Mesothelial cell of epicardium (in vitro differentiated cells): ENCODE data around the gene POLR2H. TPM values are rescaled to one million over a fixed set of nuclear protein-coding genes. Genes with fewer than 3 reads are reported as not detected.

Source experiments
- DNase-seq, 2 experiments: peaks; one replicate each; pipeline ENCODE4 v3.0.0; 2021; ENCODE audit warnings: low spot score in 2 of 2; ENCODE audit not compliant: unreplicated experiment in 2 of 2
- H3K27ac Mint-ChIP-seq: 2 replicates; pipeline ENCODE4 v1.8.0; 2021; ENCODE audit warnings: mixed read lengths
- H3K27me3 Mint-ChIP-seq: 2 replicates; pipeline ENCODE4 v1.8.0; 2021; ENCODE audit warnings: low read depth, mixed read lengths
- H3K36me3 Mint-ChIP-seq: 2 replicates; pipeline ENCODE4 v1.8.0; 2021; ENCODE audit warnings: mixed read lengths
- H3K4me1 Mint-ChIP-seq: 2 replicates; pipeline ENCODE4 v1.8.0; 2021; ENCODE audit warnings: mixed read lengths
- H3K4me3 Mint-ChIP-seq: 2 replicates; pipeline ENCODE4 v1.8.0; 2021; ENCODE audit warnings: mild to moderate bottlenecking, moderate library complexity, mixed read lengths
- H3K9me3 Mint-ChIP-seq: 2 replicates; pipeline ENCODE4 v1.8.0; 2021; ENCODE audit warnings: mixed read lengths
- total RNA-seq: library from RNA; stranded (reverse); gene quantifications from 3 replicates; pipeline ENCODE4 v1.2.1, GENCODE V29; 2021
- TF ChIP-seq, protein P1 (sequence below): fragments of 200-600 bp; sonication (generic); IDR thresholded peaks from one replicate; pipeline ENCODE4 v1.5.0; 2021; ENCODE audit warnings: antibody characterized with exemption; ENCODE audit not compliant: unreplicated experiment

POLR2H gene
- total RNA-seq, 1 donor from 2014 or later: 82.4 TPM

DNA sequence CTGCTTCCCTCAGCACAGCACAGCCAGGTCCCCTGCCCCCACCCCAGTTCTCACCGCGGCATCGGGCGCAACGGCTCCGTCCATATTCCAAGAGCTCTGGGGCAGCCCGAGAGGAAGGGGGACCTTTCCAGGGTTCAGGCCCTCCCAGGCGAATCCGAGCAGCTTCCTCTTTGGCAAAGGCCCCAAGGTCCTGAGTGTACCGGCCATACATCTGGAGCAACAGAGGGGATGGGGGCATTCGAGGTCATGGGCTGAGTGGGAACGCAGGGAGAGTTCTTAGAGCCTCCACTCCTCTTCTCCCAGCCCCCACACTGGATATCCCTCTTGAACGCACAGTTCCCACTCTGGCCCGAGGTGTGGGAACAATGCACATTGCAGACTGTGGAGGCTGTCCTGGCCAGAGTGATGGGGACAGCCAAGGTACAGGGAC is 2.6 kb upstream of the POLR2H start:
- Mint-ChIP-seq H3K27ac (no peak overlapping the region), H3K9me3 (no peaks in the 10 kb centered on the region), H3K4me1 (peaks cover 12% of the 10 kb centered on the region), H3K27me3 (no peaks in the 10 kb centered on the region), H3K4me3 (no peak overlapping the region), H3K36me3 (peaks cover 6% of the 10 kb centered on the region)
- no peak for DNase-seq
- TF ChIP-seq, protein P1, sequence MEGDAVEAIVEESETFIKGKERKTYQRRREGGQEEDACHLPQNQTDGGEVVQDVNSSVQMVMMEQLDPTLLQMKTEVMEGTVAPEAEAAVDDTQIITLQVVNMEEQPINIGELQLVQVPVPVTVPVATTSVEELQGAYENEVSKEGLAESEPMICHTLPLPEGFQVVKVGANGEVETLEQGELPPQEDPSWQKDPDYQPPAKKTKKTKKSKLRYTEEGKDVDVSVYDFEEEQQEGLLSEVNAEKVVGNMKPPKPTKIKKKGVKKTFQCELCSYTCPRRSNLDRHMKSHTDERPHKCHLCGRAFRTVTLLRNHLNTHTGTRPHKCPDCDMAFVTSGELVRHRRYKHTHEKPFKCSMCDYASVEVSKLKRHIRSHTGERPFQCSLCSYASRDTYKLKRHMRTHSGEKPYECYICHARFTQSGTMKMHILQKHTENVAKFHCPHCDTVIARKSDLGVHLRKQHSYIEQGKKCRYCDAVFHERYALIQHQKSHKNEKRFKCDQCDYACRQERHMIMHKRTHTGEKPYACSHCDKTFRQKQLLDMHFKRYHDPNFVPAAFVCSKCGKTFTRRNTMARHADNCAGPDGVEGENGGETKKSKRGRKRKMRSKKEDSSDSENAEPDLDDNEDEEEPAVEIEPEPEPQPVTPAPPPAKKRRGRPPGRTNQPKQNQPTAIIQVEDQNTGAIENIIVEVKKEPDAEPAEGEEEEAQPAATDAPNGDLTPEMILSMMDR: no peak

DNA sequence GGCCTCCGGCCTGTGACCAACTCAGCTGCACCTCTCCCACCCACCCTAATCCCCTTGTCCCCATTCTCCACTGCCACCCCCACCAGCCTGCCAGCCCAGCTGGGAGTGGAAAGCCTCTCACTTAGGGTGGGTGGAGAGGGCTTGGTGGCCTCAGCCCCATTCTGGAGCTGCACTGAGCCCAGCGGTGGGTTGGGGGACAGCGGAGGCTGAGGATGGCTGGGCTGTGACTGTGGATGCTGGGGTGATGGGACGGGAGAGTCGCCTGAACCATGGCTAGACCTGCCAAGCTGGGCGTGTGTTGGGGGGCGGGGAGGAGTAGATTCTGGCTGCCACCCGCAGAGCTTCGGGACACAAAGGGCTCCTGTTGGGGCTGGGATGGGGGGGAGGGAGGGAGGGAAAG is 1.9 kb upstream of the POLR2H start:
- H3K4me1 Mint-ChIP-seq: peaks cover 16% of the 10 kb centered on the region
- no peak overlapping the region for H3K27ac Mint-ChIP-seq
- TF ChIP-seq, protein P1: no peak
- H3K9me3 Mint-ChIP-seq: no peaks in the 10 kb centered on the region
- DNase-seq: no peak
- peaks cover 6% of the 10 kb centered on the region for H3K36me3 Mint-ChIP-seq
- no peak overlapping the region for H3K4me3 Mint-ChIP-seq
- no peaks in the 10 kb centered on the region for H3K27me3 Mint-ChIP-seq

DNA sequence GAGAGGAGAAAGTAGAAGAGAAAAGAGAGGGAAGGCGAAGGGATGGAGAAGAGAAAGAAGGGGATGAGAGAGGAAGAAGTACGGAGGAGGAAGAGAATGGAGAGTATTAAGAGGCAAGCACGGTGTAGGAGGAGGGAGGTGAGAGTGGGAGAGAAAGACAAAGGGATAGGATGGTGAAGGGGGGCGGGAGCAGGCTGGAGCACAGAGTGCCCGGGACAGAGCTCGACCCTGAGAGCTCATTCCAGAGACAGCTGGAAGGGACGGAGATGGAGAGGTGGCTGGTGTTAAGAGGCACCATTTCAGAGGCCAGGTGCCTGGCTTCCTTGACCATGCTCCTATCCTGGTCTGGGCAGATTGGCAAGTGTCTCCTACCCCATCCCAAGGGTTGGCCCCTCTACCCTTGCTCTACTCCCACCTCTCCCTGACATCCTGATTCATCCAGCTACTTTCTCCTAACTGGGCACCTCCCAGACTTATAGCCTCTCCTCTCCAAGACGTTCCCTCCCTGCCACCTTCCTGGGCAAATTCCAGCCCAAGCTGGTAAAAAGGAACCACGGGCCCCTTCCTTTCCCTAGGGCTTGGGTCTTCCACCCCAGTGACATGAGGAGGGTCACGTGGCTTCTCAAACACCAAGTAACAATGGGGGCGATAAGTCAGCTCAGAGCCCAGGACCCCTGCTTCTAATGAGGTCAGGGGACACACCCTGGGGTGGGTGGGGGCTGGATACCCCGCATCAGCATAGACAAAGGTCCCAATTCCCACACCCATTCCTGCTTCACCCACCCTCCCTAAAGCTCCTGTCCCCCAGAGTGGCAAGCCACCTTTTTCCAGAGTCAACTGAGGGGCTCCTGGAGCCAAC is 1.2 kb upstream of the POLR2H start:
- TF ChIP-seq, protein P1: no peak
- peaks cover 7% of the 10 kb centered on the region for H3K36me3 Mint-ChIP-seq
- peak overlapping the region; percentile 35 for H3K27ac Mint-ChIP-seq
- H3K4me1 Mint-ChIP-seq: peaks cover 22% of the 10 kb centered on the region
- no peaks in the 10 kb centered on the region for H3K9me3 Mint-ChIP-seq
- no peak for DNase-seq
- H3K27me3 Mint-ChIP-seq: no peaks in the 10 kb centered on the region
- H3K4me3 Mint-ChIP-seq: peak overlapping the region; percentile 74

DNA sequence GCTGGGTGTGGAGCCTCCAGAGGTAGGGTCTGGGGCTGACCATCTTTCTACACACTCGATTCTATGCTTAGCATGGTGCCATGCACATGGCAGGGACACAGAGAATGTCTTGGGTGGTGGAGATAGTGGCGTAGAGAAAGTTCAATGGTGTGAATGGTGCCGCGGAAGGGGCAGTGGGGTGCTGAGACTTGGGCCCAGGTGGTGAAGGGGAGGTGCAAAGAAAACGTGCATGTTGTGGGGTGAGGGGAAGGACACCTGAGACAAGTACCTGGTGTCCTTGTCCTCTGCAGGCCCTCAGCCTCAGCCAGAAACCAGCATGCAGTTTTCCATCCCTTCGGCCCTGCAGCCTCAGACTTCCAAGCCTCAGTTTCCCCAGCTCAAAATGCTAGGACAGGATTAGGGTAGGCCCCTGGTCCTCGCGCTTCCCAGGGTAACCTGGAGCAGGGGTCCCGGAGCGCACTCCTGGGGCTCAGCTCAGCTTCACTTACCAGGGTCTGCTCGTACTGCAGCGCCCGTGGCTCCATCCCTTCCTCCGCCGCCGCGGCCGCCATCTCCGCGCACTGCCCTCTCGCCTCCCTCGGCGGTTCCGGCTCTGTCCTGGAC is 480 bp upstream of the POLR2H start:
- DNase-seq: peak in 1 of 2 experiments; percentile 36
- peaks cover 6% of the 10 kb centered on the region for H3K36me3 Mint-ChIP-seq
- peak overlapping the region; percentile 74 for H3K4me3 Mint-ChIP-seq
- peaks cover 24% of the 10 kb centered on the region for H3K4me1 Mint-ChIP-seq
- TF ChIP-seq, protein P1: no peak
- no peaks in the 10 kb centered on the region for H3K9me3 Mint-ChIP-seq
- peak overlapping the region; percentile 35 for H3K27ac Mint-ChIP-seq
- H3K27me3 Mint-ChIP-seq: no peaks in the 10 kb centered on the region

DNA sequence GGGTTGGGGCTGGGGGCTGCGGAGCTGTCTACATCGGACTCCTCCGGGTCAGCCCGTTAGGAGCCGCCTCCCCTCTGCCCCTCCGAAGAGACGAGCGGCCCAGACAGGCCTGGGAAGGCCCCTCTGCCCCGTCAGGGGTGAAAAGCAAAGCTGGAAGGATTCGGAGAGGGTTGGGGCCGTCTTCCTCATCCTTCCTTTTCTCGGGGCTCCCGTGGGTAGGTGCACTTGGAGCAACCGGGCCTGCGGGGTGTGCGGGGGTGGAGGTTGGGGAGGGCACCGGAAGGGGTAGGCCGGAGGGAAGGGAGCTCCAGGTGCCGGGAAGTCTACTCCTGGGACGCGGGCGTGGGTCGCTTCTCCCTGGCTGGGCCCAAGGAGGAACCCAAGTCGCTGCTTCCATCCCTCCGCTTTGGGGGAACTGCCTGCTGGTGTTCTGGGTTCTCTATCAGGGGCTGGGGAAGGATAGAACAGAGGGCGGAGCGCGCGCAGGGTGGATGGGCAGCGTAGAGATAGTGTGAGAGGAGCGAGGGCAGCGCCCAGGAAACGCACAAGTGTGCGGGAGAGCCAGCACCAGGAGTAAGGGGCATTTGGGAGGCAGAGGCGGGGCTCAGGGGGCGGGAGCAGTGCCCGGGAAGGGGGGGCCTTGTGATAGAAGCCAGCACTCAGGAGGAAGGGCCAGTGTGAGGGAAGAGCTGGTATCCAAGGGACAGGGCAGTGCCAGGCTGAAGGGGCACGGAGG is 590 bp downstream of the POLR2H start:
- Mint-ChIP-seq H3K27ac (peak overlapping the region; percentile 98), H3K36me3 (peaks cover 14% of the 10 kb centered on the region), H3K4me1 (peaks cover 28% of the 10 kb centered on the region), H3K9me3 (no peaks in the 10 kb centered on the region), H3K4me3 (peak overlapping the region; percentile 91), H3K27me3 (no peaks in the 10 kb centered on the region)
- peak in 1 of 2 experiments; percentile 68 for DNase-seq
- TF ChIP-seq, protein P1: no peak
